Dedifferentiated amniotic fluid mesenchymal stem cell (primary cell): ENCODE results near the gene PHACTR2.

Source experiments
- DNase-seq: peaks from one replicate; pipeline ENCODE4 v3.0.0-alpha.2; 2016; ENCODE audit errors: extremely low spot score

Gene PHACTR2

GRCh38 chr6:143675382-143675900, 2.3 kb upstream of the PHACTR2 start:
- no peak for DNase-seq

DNA sequence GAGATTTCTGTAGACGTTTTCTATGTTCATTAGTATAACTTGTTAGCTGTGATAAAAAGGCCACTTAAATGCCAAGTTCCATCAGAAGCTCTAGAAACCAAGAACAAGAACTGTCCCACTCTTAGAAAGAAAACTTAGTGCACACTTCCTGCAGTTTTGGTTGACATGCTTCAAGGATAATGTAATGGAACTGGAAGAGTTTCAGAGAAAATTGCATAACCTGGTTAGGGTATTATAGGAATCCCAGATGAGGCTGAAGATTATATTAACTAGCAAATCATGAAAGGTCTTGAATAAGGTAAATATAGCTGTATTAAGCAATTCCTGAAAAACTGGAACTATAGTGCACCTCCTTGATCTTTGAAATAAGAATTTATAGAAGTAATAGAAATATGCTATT, 1.8 kb upstream of the PHACTR2 start:
- DNase-seq = no peak

DNA sequence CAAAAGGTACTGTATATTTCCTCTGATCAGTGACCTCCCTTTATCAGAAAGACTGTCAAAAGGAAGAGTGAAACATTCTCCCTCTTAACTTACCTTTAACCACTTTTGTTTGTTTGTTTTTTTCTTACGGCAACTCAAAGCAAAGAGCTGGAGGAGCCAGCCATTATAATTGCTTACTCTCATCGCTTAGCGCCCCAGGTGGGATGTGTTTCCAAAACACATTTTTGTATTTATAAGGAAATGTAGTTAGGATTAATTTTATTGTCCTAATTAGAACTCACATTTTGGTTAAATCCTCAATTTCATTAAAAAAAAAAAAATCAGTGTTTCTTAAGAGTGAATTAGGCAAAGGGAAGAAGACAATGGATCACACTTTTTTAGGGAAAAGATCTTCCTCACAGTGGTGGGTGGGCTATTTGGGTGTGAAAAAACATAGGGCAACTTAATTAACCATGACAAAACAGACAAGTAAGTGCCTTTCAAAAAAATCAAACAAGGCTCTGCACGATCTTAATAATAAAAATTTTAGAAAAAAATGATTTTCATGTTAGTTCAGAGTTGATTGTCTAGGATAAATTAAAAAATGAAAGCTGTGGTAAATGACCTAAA, 1.2 kb upstream of the PHACTR2 start:
- no peak for DNase-seq

DNA sequence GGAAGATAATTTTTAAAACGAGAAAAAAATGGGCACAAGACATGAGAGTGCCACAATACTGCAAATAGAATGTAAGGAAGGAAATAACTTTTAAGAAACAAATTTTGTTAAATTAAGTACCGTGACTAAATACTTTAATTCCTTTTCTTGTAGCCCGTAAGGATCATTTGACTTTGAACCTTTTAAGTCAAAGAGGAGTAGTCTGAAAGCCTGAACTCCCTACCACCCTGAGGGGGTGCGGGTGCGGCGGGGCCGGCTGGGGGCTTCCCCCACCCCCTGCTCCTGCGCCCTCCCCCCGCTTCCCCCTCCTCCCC, 231 bp upstream of the PHACTR2 start:
- no peak for DNase-seq

GRCh38 chr6:143679041-143679440, 1.3 kb downstream of the PHACTR2 start:
- DNase-seq = peak; percentile 19

DNA sequence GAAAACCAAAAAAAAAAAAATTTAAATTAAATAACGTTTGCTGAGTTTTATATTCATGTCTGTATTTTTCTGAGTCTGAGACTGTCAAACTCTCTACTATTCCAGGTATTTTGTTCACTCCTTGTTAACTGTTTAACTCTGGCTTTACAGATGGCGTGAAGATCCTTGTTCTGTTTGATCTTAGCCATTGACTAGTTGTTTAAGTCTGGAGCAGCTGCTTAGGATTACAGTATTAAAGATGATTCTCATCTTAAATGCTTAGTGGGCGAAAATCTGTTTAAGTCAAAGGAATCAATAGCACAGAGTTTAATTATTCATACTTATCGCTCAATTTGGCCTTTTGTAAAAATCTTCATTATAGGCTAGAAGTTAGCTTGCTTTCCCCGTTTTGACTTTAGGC, 2.4 kb downstream of the PHACTR2 start:
- no peak for DNase-seq

- DNase-seq = no peak
These were observed 5.0 kb downstream of the PHACTR2 start for GRCh38 chr6:143682805-143683204.

GRCh38 chr6:143684486-143684885, 6.7 kb downstream of the PHACTR2 start:
- no peak for DNase-seq

- DNase-seq = no peak
These were observed 7.9 kb downstream of the PHACTR2 start for GRCh38 chr6:143685653-143686052.

GRCh38 chr6:143687591-143687990, 9.8 kb downstream of the PHACTR2 start:
- DNase-seq = no peak

GRCh38 chr6:143688681-143689080, 10.9 kb downstream of the PHACTR2 start:
- DNase-seq = no peak

DNA sequence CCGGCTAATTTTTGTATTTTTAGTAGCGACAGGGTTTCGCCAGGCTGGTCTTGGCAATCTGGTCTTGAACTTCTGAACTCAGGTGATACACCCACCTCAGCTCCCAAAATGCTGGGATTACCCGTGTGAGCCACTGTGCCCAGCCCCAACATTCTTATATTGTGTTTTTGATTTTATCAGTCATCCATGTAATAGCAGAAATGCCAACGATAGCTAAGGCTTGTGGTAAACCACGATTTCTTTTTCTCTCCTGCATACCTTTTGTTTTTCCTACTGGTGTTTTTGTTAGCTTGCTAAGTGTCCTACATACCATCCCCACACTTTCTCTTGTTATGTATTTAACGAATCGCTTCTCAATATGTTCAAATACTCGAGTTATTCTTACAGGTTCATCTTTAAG, 12.1 kb downstream of the PHACTR2 start:
- no peak for DNase-seq

GRCh38 chr6:143691155-143691554, 13.4 kb downstream of the PHACTR2 start:
- DNase-seq = no peak

GRCh38 chr6:143691900-143692636, 14.3 kb downstream of the PHACTR2 start:
- DNase-seq = no peak

DNA sequence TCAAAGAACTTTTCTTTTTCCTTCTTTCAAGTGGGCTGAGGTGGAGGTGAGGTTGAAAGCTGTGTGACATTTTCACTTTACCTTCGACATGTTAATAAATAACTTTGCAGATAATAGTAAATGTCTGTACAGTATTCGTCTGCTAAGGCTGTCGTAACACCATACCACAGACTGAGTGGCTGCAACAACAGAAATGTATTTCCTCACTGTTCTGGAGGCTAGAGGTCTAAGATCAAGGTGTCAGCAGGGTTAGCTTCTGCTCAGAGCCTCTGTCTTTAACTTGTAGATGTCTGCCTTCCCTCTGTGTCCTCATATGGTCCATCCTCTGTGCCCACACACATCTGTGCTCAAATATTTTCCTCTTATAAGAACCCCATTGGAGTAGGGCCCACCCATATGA, 14.9 kb downstream of the PHACTR2 start:
- no peak for DNase-seq

- DNase-seq = no peak
These were observed 16.2 kb downstream of the PHACTR2 start for GRCh38 chr6:143694013-143694412.

DNA sequence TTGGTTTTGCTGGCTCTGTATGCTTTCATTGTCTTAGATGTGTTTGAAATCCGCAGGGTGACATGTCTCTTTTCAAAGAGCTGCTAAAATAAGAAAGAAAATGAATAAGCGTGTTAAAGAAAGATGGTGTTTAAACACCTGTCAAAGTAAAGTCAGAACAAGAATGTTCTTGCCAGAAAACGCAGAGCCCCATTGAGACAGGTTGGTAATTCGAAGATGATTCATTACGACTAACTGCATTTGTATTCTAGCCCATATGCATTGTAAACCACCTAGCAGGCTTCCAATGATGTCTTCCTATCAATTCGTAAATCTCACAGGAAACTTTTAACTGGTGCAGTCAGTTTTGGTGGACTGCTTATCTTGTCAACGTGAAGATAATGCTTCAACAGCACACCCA, 16.8 kb downstream of the PHACTR2 start:
- DNase-seq = no peak

DNA sequence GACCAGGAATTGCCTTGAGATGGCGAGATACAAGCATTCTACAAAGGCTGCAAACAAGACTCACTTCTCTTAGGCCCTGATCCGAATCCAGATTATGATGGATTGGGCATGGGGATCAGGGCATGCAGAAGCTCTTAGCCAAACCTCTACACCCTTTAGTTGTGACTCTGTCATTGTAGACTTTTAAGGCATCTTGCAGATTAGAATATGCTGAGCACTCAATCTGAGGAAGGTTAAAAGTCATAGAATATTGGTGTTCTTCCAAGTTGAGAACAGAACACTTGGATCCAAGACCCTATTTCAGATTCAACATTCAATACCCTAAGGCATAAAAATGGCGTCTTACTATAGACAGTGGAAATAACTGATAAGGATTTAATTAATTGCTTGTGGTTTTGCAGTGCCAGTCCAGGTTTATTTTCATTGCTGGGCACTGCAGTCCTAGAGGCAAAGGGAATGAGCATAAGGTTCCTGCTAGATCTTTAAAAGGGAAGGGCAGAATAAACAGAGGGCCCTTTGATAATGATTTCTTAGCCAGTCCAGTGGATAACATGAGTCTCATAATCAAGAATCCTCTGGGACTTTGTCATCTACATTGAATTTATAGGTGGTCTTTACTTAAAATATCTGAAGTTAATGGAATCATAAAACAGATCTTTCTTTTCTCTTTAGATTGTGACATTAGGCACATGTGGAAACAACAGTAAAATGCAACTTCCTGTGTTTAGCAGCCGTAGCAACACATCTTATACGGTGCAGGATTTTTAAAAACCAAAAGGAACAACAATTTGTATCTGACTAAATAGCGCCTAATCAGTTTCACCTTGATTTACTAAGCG, 17.6 kb downstream of the PHACTR2 start:
- no peak for DNase-seq

DNA sequence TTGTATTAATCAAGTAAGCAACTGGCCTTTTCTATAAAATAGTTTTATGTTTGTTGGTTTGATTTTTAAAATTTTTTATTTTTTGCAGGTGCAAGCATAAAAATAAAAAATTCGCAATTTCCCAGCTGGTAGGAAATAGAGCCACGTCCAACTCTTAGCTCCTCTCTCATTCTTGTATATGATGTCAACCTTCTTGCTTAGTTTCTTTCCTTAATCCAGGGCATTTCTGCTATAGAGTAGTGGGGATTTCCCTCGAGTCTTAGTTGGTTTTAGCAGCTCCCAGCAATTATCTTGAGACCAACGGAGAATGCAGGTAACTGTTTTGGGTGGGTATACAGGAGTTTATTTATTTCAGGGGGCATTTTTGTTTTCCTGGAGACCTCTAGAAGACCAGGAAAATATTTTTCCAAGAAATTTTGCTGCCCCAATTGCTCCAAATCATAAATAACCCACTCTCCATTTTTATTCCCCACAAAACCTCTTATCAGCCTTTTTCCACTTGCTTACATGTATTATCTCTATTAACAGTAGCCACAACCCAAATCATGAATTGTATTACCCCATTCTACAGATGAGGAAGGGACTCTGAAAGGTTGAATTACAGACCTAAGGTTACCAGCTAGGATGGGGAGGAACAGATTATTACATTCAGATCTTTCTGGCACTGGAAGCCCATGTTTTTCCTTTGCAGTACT, 18.4 kb downstream of the PHACTR2 start:
- DNase-seq = no peak

DNA sequence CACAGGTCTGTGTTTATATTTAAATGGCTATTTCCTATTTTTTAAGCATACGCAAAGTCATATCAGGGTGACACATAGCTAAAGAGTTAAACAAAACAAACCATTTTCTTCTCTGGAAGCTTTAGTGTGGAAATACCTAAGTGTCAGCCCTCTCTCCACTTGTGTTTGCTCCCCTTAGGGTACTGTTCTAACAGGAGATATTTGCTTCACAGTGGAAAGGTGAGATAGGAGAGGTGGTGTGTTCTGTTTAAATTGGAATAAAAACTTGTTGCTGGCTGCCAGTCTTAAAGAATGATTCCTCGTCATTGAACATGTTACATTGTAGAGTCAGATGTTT, 18.9 kb downstream of the PHACTR2 start:
- DNase-seq = no peak

GRCh38 chr6:143697076-143697800, 19.5 kb downstream of the PHACTR2 start:
- no peak for DNase-seq

DNA sequence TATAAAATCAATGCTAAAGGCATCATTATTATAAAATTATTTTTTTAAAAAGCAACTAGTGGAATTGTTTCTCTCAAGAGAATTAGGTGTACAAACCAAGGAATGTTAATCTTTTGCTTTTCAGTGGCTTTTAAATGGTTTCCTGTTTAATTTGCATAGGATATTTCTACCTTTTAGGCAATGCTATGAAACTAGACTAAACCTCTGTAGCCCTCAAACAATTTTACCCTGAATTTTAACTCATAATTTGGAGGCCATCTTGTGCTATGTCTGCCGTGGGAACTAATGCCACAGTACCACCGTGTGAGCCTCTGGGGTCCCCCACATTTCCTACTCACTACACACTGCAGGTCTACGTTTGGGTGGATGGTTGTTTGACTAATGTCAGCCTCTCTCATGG, 20.6 kb downstream of the PHACTR2 start:
- no peak for DNase-seq
